ENCODE data around the gene FAM168A. TPM values are rescaled to one million over a fixed set of nuclear protein-coding genes. Genes with fewer than 3 reads are reported as not detected.

FAM168A gene
- total and polyA plus RNA-seq, 2 of the 8 experiments (the other 6 are each of a cell fraction or from before 2014, with no cell fraction given): 17.1 to 21.6 TPM

GRCh38 chr11:73586791-73587190 lies 11.1 kb downstream of the FAM168A start:
- no peaks in the 10 kb centered on the region for H3K27me3 ChIP-seq (replicated peaks in 1 of 4; ENCODE audit: control insufficient read depth in 3 of 4, extremely low read depth in 1 of 4, insufficient read depth in 3 of 4, low read length in 3 of 4)
- H2AFZ ChIP-seq (ENCODE audit: low read length): no peak overlapping the region
- no peak overlapping the region for H3K9ac ChIP-seq (replicated peaks in 1 of 4; ENCODE audit: extremely low read depth in 1 of 4, low read depth in 3 of 4, low read length in 3 of 4)
- H3K4me1 ChIP-seq (replicated peaks in 1 of 4; ENCODE audit: control insufficient read depth in 3 of 4, insufficient read depth in 4 of 4, low read length in 3 of 4): peaks cover 0 to 4% (median 0%) of the 10 kb centered on the region in 4 experiments; a peak in 2 of 7 replicates
- no peak overlapping the region for H3K23ac ChIP-seq (ENCODE audit: insufficient read length)
- FAIRE-seq (no peak), DNase-seq (ENCODE audit: low read depth in 1 of 2, low spot score in 2 of 2) (no peak)
- no peak overlapping the region for H3K18ac ChIP-seq (ENCODE audit: extremely low read depth, low read length)
- peaks cover 1% of the 10 kb centered on the region in 2 experiments for H4K20me1 ChIP-seq (replicated peaks in 1 of 2; ENCODE audit: control insufficient read depth in 1 of 2, insufficient read depth in 2 of 2, low read length in 2 of 2)
- no peak overlapping the region for H2BK12ac ChIP-seq (ENCODE audit: low read depth, low read length)
- WGBS, 2 experiments (ENCODE audit: extremely low coverage in 1 of 2, insufficient coverage in 1 of 2, insufficient read length in 1 of 2, insufficient replicate concordance in 2 of 2, low coverage in 1 of 2, low lambda C conversion rate in 2 of 2, missing lambda C conversion rate in 1 of 2): 95% methylated on average over 1 of the region's 1 CpG; no CpG with 5 or more reads in 1 of the 2 experiments
- CTCF ChIA-PET (ENCODE audit: partially characterized antibody): interaction anchor here (0.7 to 1.8 kb wide), 3 partner anchors 56 to 236 kb away, joined by 5 to 6 read pairs (median 5); no protein-coding TSS in a partner anchor
- no peak overlapping the region for H3K27ac ChIP-seq (ENCODE audit: low read depth, low read length)
- H2BK5ac ChIP-seq (ENCODE audit: low read depth, low read length): no peak overlapping the region
- peaks cover 2% of the 10 kb centered on the region; the same call in 1 of the 2 replicates for H3K79me1 ChIP-seq (ENCODE audit: low read depth, low read length)
- POLR2A ChIA-PET (ENCODE audit: partially characterized antibody): no interaction called here
- no peak overlapping the region for H2BK15ac ChIP-seq (ENCODE audit: low read length)
- no peak overlapping the region for H2AK5ac ChIP-seq (ENCODE audit: low read depth, low read length)
- no peak overlapping the region for H3K4me2 ChIP-seq (ENCODE audit: insufficient read depth in 1 of 2, low read depth in 2 of 2, low read length in 2 of 2)
- H2BK120ac ChIP-seq (replicated peaks; ENCODE audit: low read depth, low read length): no peak overlapping the region
- no peaks in the 10 kb centered on the region for H3K36me3 ChIP-seq (ENCODE audit: control insufficient read depth in 2 of 4, insufficient read depth in 4 of 4, low read length in 3 of 4)
- H4K91ac ChIP-seq (replicated peaks; ENCODE audit: insufficient read length, low read length): no peak overlapping the region
- H3K4me3 ChIP-seq (ENCODE audit: extremely low read depth in 1 of 4, insufficient read depth in 2 of 4, low read depth in 3 of 4, low read length in 4 of 4): no peak overlapping the region
- H3K14ac ChIP-seq (ENCODE audit: insufficient read length): no peak overlapping the region
- no peaks in the 10 kb centered on the region for H3K9me3 ChIP-seq (ENCODE audit: insufficient read depth in 2 of 2, low read depth in 1 of 2, low read length in 1 of 2)
- H4K8ac ChIP-seq (ENCODE audit: extremely low read depth, insufficient read depth, low read length): no peak overlapping the region
- H3K4ac ChIP-seq (replicated peaks; ENCODE audit: insufficient read length, low read depth, low read length): no peak overlapping the region
- H3K23me2 ChIP-seq (ENCODE audit: low read depth, low read length): no peaks in the 10 kb centered on the region
- no peak overlapping the region for H2BK20ac ChIP-seq (ENCODE audit: low read length)
- peaks cover 0 to 59% of the 10 kb centered on the region in 2 experiments; a peak in 3 of 4 replicates for H3K79me2 ChIP-seq (ENCODE audit: control insufficient read depth in 1 of 2, insufficient read depth in 2 of 2, low read length in 2 of 2)
- H4K5ac ChIP-seq (ENCODE audit: insufficient read length, low read depth, low read length): no peak overlapping the region
- no peak overlapping the region for H3K56ac ChIP-seq (replicated peaks; ENCODE audit: insufficient read length, low read depth, low read length)
- TF ChIP-seq BCL11A (IDR thresholded peaks at IDR 0.05; ENCODE audit: low read depth in 2 of 2, low read length in 2 of 2) (no peak), NRF1 (IDR thresholded peaks at IDR 0.05; ENCODE audit: low read depth, low read length) (no peak), SP2 (IDR thresholded peaks at IDR 0.05; ENCODE audit: low read length) (no peak), FOSL1 (IDR thresholded peaks at IDR 0.05; ENCODE audit: insufficient read depth, low read depth, low read length) (no peak), SUZ12 (IDR thresholded peaks at IDR 0.05; ENCODE audit: low read length) (no peak), JUN (IDR thresholded peaks at IDR 0.05; ENCODE audit: low read depth, low read length) (no peak), SRF (IDR thresholded peaks at IDR 0.05; ENCODE audit: low read depth, low read length) (no peak), TBP (IDR thresholded peaks at IDR 0.05; ENCODE audit: low read depth, low read length) (no peak)
- TF ChIP-seq, protein P1, sequence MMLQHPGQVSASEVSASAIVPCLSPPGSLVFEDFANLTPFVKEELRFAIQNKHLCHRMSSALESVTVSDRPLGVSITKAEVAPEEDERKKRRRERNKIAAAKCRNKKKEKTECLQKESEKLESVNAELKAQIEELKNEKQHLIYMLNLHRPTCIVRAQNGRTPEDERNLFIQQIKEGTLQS (IDR thresholded peaks at IDR 0.05; ENCODE audit: insufficient read depth, low read depth, low read length): no peak

Data from H1 (cell line).